Neural progenitor cell (in vitro differentiated cells): ENCODE measurements around the gene OR1D5. TPM values are rescaled to one million over a fixed set of nuclear protein-coding genes. Genes with fewer than 3 reads are reported as not detected.

ENCODE experiments used
- DNase-seq: peaks from one replicate; pipeline ENCODE4 v3.0.0-alpha.2; 2016; ENCODE audit warnings: low spot score
- H2AFZ ChIP-seq: fragments of 200-600 bp; sonication (generic); replicated peaks from 2 replicates; pipeline ENCODE4 v1.6.1; 2016; ENCODE audit warnings: antibody characterized with exemption
- H3F3A ChIP-seq: fragments of 200-600 bp; sonication (generic); 2 replicates; pipeline ENCODE4 v1.6.1; 2016; ENCODE audit warnings: antibody characterized with exemption, low read depth
- H3K27ac ChIP-seq: fragments of 200-600 bp; sonication (generic); 2 replicates; pipeline ENCODE4 v1.5.1; 2016; ENCODE audit warnings: mild to moderate bottlenecking
- H3K27me3 ChIP-seq: fragments of 200-600 bp; sonication (generic); 2 replicates; pipeline ENCODE4 v1.6.1; 2016; ENCODE audit warnings: mild to moderate bottlenecking, moderate library complexity
- H3K36me3 ChIP-seq: fragments of 200-600 bp; sonication (generic); 2 replicates; pipeline ENCODE4 v1.5.1; 2016
- H3K4me1 ChIP-seq: fragments of 200-600 bp; sonication (generic); 2 replicates; pipeline ENCODE4 v1.6.1; 2016; ENCODE audit warnings: mixed run types
- H3K4me2 ChIP-seq: fragments of 200-600 bp; sonication (generic); 2 replicates; pipeline ENCODE4 v1.6.1; 2016
- H3K4me3 ChIP-seq: fragments of 200-600 bp; sonication (generic); 2 replicates; pipeline ENCODE4 v1.5.1; 2016
- H3K79me2 ChIP-seq: fragments of 200-600 bp; sonication (generic); 2 replicates; pipeline ENCODE4 v1.6.1; 2016; ENCODE audit warnings: low read depth
- H3K9ac ChIP-seq: fragments of 200-600 bp; sonication (generic); 2 replicates; pipeline ENCODE4 v1.6.1; 2016
- H3K9me3 ChIP-seq: fragments of 200-600 bp; sonication (generic); 2 replicates; pipeline ENCODE4 v1.5.1; 2016; ENCODE audit warnings: low read depth
- H4K20me1 ChIP-seq: fragments of 200-600 bp; sonication (generic); 2 replicates; pipeline ENCODE4 v1.6.1; 2016; ENCODE audit warnings: low read depth
- H3K27ac Mint-ChIP-seq: 3 replicates; pipeline ENCODE4 v1.8.0; 2021; ENCODE audit warnings: mixed read lengths
- H3K27me3 Mint-ChIP-seq: 2 replicates; pipeline ENCODE4 v1.8.0; 2022; ENCODE audit warnings: low read depth, mild to moderate bottlenecking, inconsistent platforms, moderate library complexity, mixed read lengths; ENCODE audit not compliant: insufficient read depth
- H3K36me3 Mint-ChIP-seq: 3 replicates; pipeline ENCODE4 v1.8.0; 2021; ENCODE audit warnings: mixed read lengths
- H3K4me1 Mint-ChIP-seq: 3 replicates; pipeline ENCODE4 v1.8.0; 2021; ENCODE audit warnings: mixed read lengths
- H3K4me3 Mint-ChIP-seq: 3 replicates; pipeline ENCODE4 v1.8.0; 2021; ENCODE audit warnings: mild to moderate bottlenecking, moderate library complexity, mixed read lengths
- H3K9me3 Mint-ChIP-seq: 3 replicates; pipeline ENCODE4 v1.8.0; 2020; ENCODE audit warnings: mixed read lengths
- EZH2 ChIP-seq: fragments of 200-600 bp; sonication (generic); IDR thresholded peaks from 2 replicates; pipeline ENCODE4 v1.6.1; 2017; ENCODE audit warnings: antibody characterized with exemption, mild to moderate bottlenecking, moderate library complexity
- EZH2phosphoT487 ChIP-seq: fragments of 200-600 bp; sonication (generic); IDR thresholded peaks from 2 replicates; pipeline ENCODE4 v1.6.1; 2017; ENCODE audit warnings: antibody characterized with exemption
- total RNA-seq: library from RNA; depleted of rRNA; stranded (reverse); fragments of >200 nt; gene quantifications from 2 replicates; pipeline ENCODE4 v1.2.3, GENCODE V29; 2015; ENCODE audit warnings: low replicate concordance
- TF ChIP-seq, protein P1 (sequence below): fragments of 200-600 bp; sonication (generic); IDR thresholded peaks from 2 replicates; pipeline ENCODE4 v1.5.1; 2017; ENCODE audit warnings: antibody characterized with exemption, mild to moderate bottlenecking

Gene OR1D5
- total RNA-seq, 1 donor from 2014 or later: not detected

GRCh38 chr17:3025421-3026124 lies 37.8 kb downstream of the OR1D5 start:
- Histone ChIP-seq H3K4me1 (peaks cover 8% of the 10 kb centered on the region), H3K4me2 (no peak overlapping the region), H3K27me3 (no peaks in the 10 kb centered on the region), H3K79me2 (no peaks in the 10 kb centered on the region), H2AFZ (no peak overlapping the region), H3K9ac (no peak overlapping the region), H3K27ac (no peak overlapping the region), H3K9me3 (peaks cover 14% of the 10 kb centered on the region), H4K20me1 (no peaks in the 10 kb centered on the region), H3F3A (no peaks in the 10 kb centered on the region), H3K4me3 (no peak overlapping the region), H3K36me3 (no peaks in the 10 kb centered on the region)
- TF ChIP-seq EZH2 (no peak), EZH2phosphoT487 (no peak)
- TF ChIP-seq, protein P1, sequence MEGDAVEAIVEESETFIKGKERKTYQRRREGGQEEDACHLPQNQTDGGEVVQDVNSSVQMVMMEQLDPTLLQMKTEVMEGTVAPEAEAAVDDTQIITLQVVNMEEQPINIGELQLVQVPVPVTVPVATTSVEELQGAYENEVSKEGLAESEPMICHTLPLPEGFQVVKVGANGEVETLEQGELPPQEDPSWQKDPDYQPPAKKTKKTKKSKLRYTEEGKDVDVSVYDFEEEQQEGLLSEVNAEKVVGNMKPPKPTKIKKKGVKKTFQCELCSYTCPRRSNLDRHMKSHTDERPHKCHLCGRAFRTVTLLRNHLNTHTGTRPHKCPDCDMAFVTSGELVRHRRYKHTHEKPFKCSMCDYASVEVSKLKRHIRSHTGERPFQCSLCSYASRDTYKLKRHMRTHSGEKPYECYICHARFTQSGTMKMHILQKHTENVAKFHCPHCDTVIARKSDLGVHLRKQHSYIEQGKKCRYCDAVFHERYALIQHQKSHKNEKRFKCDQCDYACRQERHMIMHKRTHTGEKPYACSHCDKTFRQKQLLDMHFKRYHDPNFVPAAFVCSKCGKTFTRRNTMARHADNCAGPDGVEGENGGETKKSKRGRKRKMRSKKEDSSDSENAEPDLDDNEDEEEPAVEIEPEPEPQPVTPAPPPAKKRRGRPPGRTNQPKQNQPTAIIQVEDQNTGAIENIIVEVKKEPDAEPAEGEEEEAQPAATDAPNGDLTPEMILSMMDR: no peak
- DNase-seq: no peak
- Mint-ChIP-seq H3K36me3 (no peaks in the 10 kb centered on the region), H3K4me3 (no peak overlapping the region), H3K27ac (no peak overlapping the region), H3K4me1 (peaks cover 4% of the 10 kb centered on the region), H3K9me3 (peaks cover 21% of the 10 kb centered on the region), H3K27me3 (peaks cover 10% of the 10 kb centered on the region)

- H3K36me3 Mint-ChIP-seq: no peaks in the 10 kb centered on the region
- no peak for TF ChIP-seq EZH2
- TF ChIP-seq, protein P1: no peak
- peaks cover 9% of the 10 kb centered on the region for H3K27me3 Mint-ChIP-seq
- H3K27ac ChIP-seq: no peak overlapping the region
- no peak overlapping the region for H3K4me3 Mint-ChIP-seq
- DNase-seq: no peak
- no peaks in the 10 kb centered on the region for H4K20me1 ChIP-seq
- no peaks in the 10 kb centered on the region for H3K36me3 ChIP-seq
- H3K9me3 ChIP-seq: peaks cover 14% of the 10 kb centered on the region
- H3K9me3 Mint-ChIP-seq: peaks cover 21% of the 10 kb centered on the region
- peaks cover 8% of the 10 kb centered on the region for H3K4me1 ChIP-seq
- no peaks in the 10 kb centered on the region for H3K27me3 ChIP-seq
- H3K79me2 ChIP-seq: no peaks in the 10 kb centered on the region
- H3K4me3 ChIP-seq: no peak overlapping the region
- H3K4me1 Mint-ChIP-seq: peaks cover 4% of the 10 kb centered on the region
- H2AFZ ChIP-seq: no peak overlapping the region
- no peak overlapping the region for H3K9ac ChIP-seq
- no peaks in the 10 kb centered on the region for H3F3A ChIP-seq
- no peak overlapping the region for H3K27ac Mint-ChIP-seq
- no peak overlapping the region for H3K4me2 ChIP-seq
These were observed 39.1 kb downstream of the OR1D5 start for GRCh38 chr17:3024346-3024745.

DNA sequence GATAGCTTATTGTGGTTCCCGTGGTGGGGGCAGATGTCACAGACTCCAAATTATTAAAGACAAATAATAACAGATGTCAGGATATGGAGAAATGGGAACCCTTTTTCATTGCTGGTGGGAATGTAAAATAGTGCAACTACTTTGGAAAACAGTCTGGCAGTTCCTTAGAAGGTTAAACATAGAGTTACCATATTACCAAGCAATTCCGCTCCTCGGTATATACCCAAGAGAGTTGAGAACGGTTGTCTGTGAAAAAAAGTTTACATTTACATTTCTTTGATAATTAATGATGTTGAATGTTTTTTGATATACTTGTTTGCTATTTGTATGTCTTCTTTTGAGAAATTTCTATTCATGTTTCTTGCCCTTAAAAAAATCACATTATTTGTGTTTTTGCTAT lies 41.2 kb downstream of the OR1D5 start:
- Histone ChIP-seq H3K9me3 (peaks cover 14% of the 10 kb centered on the region), H3K36me3 (no peaks in the 10 kb centered on the region), H3K9ac (no peak overlapping the region), H4K20me1 (no peaks in the 10 kb centered on the region), H3K4me2 (no peak overlapping the region), H3K27ac (no peak overlapping the region), H3K4me1 (peaks cover 5% of the 10 kb centered on the region), H3K4me3 (no peak overlapping the region), H3F3A (no peaks in the 10 kb centered on the region), H3K79me2 (no peaks in the 10 kb centered on the region), H3K27me3 (no peaks in the 10 kb centered on the region), H2AFZ (no peak overlapping the region)
- H3K4me1 Mint-ChIP-seq: no peaks in the 10 kb centered on the region
- no peaks in the 10 kb centered on the region for H3K36me3 Mint-ChIP-seq
- H3K4me3 Mint-ChIP-seq: no peak overlapping the region
- no peak for DNase-seq
- H3K9me3 Mint-ChIP-seq: peaks cover 21% of the 10 kb centered on the region
- no peak overlapping the region for H3K27ac Mint-ChIP-seq
- H3K27me3 Mint-ChIP-seq: peaks cover 6% of the 10 kb centered on the region
- TF ChIP-seq EZH2: no peak
- TF ChIP-seq, protein P1: no peak
- no peak for TF ChIP-seq EZH2phosphoT487
